GM19043 (cell line): ENCODE measurements around the gene PHF20.
"Not testable (repeated sequence)": the region's sequence is repeated elsewhere in the genome, so short reads cannot be mapped to it uniquely, and the experiment has no call there.

ENCODE experiments used
- ATAC-seq: cut with Tn5 transposase; IDR thresholded peaks from one replicate; pipeline ENCODE4 v1.9.1; 2021; ENCODE audit warnings: low read depth; ENCODE audit not compliant: unreplicated experiment

PHF20 gene

GRCh38 chr20:35909176-35909575 lies 137.4 kb downstream of the PHF20 start:
- no peak for ATAC-seq

DNA sequence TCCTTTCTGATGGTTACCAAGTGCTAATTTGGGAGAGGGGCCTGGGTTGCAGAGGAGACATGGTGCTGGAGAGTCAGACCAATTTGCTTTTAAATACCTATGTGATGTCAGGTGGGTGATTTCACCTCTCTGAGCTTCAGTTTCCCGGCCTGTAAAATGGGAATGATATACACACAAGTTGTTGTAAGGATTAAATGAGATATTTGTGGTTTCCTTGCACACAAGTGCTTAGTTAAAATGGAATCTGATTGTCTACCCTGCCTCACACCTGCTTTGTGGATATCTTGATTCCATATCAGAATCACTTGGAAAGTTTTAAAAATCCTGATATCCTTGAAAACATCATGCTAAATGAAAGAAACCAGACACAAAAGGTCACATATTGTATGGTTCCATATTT lies 138.0 kb downstream of the PHF20 start:
- ATAC-seq = no peak

DNA sequence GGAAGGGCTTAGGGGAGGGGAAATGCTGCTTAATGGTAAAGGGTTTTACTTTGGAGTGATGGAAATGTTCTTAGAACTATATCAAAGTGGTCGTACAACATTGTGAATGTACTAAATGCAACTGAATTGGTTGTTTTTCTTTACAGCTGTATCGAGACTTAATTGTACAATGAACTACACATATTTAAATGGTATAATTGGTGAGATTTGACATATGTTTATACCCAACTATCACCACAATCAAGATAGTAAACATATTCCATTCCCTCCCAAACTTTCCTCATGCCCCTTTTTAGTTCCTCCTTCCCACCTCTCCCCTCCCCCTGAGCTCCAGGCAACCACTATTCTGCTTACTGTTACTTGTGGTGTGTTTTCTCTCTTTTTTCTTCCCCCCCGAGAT lies 138.4 kb downstream of the PHF20 start:
- ATAC-seq = no peak

DNA sequence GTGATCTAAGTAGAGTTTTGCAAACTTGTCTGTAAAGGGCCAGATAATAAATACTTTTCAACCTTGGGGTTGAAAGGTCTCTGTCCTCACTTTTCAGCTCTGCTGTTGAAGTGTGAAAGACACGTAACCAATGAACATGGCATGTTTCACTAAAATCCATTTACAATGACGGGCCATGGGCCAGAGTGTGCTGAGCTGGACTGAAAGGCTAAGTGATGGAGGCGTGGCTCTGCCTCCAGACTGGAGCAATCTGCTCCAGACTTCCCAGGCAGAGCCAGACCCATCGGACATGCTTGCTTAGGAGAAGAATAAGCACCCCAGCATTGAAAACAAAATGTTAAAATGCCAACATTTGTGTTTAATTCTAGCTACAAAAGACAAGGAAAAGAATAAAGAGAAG lies 141.1 kb downstream of the PHF20 start:
- ATAC-seq = no peak

DNA sequence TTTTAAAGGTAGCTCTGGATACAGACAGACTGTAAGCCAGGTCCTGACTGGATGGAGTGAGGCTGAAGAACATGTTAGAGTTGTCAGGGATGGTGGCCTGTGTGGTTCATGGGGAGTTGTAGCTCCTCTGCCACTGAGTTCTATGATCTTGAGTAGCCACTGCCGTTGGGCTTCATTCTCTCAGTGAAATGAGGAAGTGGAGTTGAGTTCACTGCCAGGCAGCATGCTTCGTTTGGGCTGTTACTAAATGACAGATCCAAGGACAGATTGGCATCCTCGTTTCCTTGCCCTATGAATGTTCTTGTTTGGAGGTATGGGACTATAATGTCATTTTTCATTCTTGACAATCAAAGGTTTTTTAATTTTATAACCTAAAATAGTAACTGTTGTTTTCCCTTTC lies 145.3 kb downstream of the PHF20 start:
- no peak for ATAC-seq

- ATAC-seq = no peak
Measured at GRCh38 chr20:35918021-35918420, 146.2 kb downstream of the PHF20 start.

DNA sequence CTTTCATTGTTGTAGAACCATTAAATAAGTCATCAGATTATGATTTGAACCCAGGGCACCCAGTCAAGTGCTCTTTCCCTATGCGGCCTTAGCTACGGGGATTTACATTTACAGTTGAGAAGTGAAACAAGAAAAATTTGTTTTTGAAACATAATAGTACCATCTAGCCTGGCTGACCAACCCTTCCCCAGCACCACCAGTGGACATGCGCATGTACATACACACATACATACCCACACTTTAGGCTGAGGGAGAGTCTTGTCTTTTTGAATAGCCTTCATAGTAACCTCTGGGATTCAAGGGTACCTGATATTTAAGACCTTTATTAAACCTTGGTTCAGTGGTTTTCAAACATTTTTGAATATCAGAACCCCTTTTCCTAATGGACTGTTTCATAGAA lies 148.7 kb downstream of the PHF20 start:
- no peak for ATAC-seq

GRCh38 chr20:35929301-35929700 lies 157.5 kb downstream of the PHF20 start:
- ATAC-seq = no peak

GRCh38 chr20:35934050-35934449 lies 162.2 kb downstream of the PHF20 start:
- no peak for ATAC-seq

DNA sequence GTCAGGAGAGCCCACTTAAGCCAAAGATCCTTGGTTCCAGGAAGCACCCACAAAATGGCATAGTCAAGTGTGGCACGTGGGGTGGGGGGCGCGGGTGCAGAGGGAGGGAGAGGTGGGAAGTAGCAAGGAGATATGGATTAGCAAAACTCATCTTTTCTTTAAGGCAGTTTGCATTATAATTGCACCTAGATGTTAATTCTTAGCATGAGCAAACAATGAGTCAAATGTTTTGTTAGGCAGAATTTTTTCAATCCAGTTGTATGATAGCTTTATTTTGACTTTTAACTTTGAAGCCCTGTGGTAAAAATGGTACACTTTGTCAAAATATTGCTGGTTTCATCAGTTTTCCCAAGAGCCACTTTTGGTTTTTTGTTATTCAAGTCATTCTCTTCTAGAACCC lies 167.4 kb downstream of the PHF20 start:
- ATAC-seq = no peak

DNA sequence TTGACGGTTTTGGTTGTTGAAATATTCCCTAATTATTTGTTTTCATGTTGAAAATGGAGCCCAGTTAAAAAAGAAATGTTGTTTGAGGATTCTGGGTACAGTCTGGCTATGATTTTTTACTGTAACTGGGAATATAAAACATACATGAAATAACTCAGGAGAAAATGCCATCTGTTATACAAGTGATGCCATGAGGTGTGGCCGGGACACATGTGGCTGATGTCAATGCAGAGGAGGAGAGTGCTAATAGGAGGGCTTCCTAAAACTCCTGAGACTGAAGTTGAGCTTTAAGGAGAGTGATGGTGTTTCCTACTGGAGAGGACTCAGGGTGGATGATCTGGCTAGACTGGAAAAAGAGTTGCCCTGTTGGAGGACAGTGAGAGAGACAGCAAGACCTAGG lies 169.8 kb downstream of the PHF20 start:
- no peak for ATAC-seq

DNA sequence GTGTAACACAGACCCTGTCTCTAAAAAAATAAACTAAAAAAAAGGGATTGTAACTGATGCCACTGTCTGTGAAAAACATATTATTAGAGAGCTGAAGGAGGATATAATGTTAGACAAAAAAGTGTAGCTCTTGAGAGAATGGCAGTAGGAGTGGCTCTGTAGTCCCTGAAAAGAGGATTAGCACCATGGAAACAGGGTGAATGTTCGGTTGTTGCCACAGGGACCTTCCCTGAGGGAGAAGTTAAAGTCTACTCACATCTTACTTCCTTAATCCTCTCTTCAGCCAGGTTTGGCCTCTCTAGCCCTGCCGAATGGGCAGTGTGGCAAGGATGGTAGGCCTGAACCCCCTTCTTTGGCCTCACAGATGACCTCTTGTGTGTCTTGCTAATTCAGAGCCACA lies 170.4 kb downstream of the PHF20 start:
- no peak for ATAC-seq

- ATAC-seq = no peak
Measured at GRCh38 chr20:35947489-35947888, 175.7 kb downstream of the PHF20 start.

DNA sequence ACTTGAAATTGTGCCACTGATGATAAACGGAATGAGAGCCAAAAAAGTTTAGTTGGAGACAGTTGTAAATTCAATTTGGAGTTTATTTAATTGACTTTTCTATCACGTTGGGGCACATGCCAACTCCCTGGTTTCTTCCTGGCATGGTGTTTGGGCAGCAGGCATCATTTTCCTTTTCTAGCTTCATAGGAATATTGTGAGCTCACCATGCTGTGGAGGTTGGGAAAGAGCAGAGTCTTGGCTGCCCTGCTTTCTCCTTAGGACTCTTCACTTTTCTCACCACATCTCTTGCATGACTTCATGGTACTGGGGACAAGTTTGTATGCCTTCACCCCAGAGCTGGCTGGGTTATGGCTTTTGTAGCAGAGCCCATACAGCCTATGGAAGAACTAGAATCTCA lies 176.1 kb downstream of the PHF20 start:
- no peak for ATAC-seq

GRCh38 chr20:35950093-35950492 lies 178.3 kb downstream of the PHF20 start:
- ATAC-seq = no peak

DNA sequence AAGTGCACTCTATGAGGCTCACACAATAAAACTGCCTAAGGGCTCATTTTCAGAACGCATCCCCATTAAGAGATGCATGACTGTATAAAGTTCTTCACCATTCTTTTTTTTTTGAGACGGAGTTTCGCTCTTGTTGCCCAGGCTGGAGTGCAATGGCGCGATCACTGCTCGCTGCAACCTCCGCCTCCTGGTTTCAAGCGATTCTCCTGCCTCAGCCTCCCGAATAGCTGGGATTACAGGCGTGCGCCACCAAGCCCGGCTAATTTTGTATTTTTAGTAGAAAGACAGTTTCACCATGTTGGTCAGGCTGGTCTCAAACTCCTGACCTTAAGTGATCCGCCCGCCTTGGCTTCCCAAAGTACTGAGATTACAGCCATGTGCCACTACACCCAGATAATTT lies 180.3 kb downstream of the PHF20 start:
- ATAC-seq = not testable (repeated sequence)

- ATAC-seq = no peak
Measured at GRCh38 chr20:35952480-35953386, 180.9 kb downstream of the PHF20 start.

DNA sequence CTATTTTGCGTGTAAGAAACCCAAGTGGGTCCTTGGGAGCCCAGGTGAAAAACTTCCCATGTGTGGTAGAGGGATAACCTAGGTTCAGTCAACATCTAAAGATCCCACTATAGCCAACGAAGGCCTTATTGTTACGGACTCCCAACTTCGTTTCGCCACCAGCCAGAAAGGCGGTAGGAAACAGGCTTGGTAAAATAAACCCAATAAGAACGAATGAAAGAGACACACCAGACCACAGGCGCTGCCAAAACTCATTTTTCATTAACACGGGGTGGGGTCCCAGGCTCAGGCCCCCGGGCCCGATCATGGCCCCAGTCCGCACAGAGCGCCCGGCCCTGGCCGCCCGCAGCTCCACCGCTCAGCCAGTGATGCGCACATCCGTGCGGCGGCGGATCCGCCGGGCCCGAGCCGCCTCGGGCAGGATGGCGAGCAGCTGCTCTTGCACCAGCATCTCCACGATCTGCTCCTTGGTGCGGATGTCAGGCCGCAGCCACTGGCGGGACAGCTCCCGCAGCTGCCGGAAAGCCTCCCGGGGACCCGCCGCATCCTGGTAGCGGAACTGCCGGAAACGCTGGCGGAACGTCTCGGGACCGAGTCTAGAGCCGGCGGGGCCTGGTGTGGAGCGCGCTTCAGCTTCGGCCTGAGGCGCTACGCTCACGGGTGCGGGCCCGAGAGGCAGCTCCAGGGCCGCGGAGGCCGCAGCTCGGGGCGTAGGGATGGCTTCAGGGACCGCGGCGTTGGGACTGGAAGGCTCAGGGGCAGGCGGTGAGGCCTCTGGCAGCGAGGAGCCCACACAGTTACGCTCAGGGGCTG lies 181.8 kb downstream of the PHF20 start:
- no peak for ATAC-seq

- ATAC-seq = peak; percentile 93
Measured at GRCh38 chr20:35954200-35954906, 182.5 kb downstream of the PHF20 start, which contains the start of gene SCAND1. TSS of gene SCAND1 (minus strand) at chr20:35954502. CDS start at chr20:35954284, 218 bp downstream.

DNA sequence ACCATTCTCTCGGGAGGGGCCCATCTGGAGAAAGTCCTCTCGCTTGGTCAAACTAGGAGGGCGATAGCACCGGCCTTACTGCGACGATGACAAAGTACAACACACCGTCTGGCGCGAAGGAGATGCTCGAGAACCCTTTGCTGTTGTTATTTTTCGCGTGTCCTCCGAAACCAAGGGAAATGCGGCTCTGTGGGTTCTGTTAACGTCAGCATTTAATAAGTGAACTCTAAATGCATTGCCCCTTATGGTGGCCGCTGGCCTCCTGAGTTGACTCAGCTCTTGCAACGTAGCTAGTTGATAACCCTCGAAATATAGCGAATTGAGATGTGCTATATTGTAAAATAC lies 183.1 kb downstream of the PHF20 start:
- no peak for ATAC-seq

- ATAC-seq = no peak
Measured at GRCh38 chr20:35956616-35957015, 184.8 kb downstream of the PHF20 start.
